ENCODE results near the gene PCDH11X.
"Not testable (repeated sequence)": the region's sequence is repeated elsewhere in the genome, so short reads cannot be mapped to it uniquely, and the experiment has no call there.

- TF ChIP-seq CTCF (conservative IDR thresholded peaks at IDR 0.05 in 1 of 2, IDR thresholded peaks at IDR 0.05 in 1 of 2; ENCODE audit: low read depth in 1 of 2, low read length in 2 of 2); EZH2 (IDR thresholded peaks at IDR 0.05; ENCODE audit: low read length, missing control alignments): not testable (repeated sequence)
These were observed 46.1 kb downstream of the PCDH11X start for GRCh38 chrX:91825321-91825720.
